HS-5 (cell line): Measurements from ENCODE around the gene EML1.
"Not testable (repeated sequence)": the region's sequence is repeated elsewhere in the genome, so short reads cannot be mapped to it uniquely, and the experiment has no call there.

ENCODE experiments used
- DNase-seq: peaks from one replicate; pipeline ENCODE4 v3.0.0-alpha.2; 2012; ENCODE audit warnings: low read depth

EML1 gene

GRCh38 chr14:99755629-99756603, 37.3 kb upstream of the EML1 start:
- peak; percentile 77 for DNase-seq

GRCh38 chr14:99756796-99757195, 36.4 kb upstream of the EML1 start:
- DNase-seq = no peak

DNA sequence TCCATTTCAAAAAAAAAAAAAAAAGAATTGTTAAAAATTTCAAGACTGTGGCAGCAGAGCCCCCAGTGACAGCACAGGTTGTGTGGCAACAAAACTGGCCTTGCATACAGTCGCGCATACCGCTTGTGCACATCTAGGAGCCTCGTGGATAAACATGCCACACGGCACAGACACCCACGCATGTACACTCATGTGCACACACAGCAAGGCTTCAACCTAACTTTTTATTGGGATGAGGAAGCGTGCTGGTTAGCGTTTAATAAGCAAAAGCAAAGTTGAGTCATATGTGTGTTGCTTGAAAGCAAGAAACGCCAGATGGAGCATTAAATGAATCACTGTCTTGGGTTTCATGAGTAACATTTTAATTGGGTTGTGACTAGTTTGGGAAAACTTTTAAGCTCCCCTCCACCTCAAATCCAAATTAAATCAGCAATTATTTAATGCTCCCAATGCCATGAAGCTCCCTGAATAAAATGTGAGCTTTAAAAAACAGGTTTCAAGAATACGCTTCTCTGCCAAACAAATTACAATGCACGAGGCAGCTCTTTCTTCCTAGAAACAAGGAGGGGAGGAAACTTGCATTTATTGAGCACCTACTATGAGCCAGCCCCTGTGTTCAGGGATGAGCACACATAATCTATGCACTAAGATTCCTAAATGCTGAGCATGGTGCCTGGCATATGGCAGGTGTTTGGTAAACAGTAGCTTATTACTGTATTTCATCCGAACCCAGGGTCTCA, 35.7 kb upstream of the EML1 start:
- peak; percentile 95 for DNase-seq

GRCh38 chr14:99758121-99758821, 34.9 kb upstream of the EML1 start:
- peak; percentile 87 for DNase-seq

DNA sequence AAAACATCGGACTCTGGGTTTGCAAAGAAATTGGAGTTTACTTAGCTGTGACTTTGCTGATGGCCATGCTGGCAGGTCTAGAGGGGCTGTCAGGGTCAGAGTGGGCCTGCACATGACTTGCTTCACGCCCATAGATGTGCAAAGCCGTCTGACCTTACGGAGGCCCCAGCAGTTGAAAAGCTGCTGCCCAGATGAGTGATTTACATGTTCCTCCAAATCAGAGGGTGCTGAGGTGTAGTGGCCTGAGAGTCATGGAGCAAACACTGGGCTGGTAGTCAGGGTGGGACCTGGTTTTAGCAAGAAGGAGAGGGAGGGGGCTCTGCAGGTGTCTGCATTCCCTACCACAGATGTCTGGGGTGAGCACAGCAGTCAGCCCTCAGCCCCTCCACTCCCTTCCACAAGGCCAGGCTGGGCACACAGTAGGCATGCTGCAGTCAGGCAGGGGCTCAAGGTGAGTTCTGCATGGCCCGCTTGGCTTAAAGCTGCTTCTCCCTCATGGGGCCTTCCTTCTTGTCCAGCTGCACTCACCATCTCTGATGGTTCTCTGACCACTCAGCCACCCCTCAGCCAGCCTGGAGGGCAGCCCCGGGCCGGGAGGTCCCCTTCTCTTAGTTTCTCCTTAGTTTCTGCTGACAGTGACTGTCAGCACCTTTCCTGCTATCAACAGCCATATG, 34.2 kb upstream of the EML1 start:
- no peak for DNase-seq

- no peak for DNase-seq
Measured at GRCh38 chr14:99759546-99759925, 33.7 kb upstream of the EML1 start.

DNA sequence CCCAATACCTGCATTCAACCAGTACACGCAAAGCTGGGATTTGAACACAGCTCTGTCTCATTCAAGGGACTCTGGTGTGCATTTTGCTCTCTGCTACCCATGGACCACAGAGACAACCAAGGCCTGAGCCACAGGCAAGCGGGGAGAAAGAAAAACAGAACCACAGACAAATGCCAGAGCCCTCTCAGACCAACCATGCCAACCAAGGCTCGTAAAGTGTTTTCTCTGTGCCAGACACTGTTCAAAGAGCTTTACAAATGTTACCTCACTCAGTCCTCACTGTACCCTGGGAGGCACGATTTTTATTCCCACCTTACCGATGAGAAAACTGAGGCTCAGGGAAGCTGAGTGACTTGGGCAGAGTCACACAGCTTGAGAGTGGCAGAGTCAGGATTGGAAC, 32.4 kb upstream of the EML1 start:
- no peak for DNase-seq

DNA sequence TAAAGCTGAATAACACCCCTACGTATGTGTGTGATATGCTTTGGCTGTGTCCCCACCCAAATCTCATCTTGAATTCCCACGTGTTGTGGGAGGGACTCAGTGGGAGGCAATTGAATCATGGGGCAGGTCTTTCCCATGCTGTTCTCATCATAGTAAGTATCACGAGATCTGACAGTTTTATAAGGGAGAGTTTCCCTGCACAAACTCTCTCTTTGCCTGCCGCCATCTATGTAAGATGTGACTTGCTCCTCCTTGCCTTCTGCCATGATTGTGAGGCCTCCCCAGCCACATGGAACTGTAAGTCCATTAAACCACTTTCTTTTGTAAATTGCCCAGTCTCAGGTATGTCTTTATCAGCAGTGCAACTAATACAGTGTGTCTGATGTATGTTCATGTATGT, 30.3 kb upstream of the EML1 start:
- not testable (repeated sequence) for DNase-seq

- DNase-seq = no peak
Measured at GRCh38 chr14:99763527-99764221, 29.5 kb upstream of the EML1 start.

DNA sequence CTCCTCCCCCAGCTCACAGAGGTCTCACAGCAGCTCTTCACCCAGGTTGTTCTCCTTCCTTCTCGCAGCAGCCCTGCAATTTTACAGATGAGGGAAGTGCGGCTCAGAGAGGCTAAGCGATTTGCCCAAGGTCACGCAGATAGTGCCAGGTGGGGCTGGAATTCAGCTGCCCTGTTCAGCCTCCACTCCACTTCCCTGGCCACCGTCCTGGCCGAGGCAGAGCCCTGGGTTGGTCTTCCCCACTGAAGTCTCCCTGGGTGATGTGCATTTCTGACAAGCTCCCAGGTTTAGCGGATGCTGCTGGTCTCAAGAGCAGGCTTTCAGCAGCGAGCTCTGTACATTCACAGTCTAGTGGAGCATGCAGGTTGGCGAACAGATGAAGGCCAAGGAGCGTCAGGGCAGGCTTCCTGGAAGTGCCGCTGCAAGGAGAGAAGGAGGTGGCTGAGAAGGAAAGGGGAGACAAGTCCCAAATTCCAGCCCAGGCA, 28.9 kb upstream of the EML1 start:
- DNase-seq = no peak

DNA sequence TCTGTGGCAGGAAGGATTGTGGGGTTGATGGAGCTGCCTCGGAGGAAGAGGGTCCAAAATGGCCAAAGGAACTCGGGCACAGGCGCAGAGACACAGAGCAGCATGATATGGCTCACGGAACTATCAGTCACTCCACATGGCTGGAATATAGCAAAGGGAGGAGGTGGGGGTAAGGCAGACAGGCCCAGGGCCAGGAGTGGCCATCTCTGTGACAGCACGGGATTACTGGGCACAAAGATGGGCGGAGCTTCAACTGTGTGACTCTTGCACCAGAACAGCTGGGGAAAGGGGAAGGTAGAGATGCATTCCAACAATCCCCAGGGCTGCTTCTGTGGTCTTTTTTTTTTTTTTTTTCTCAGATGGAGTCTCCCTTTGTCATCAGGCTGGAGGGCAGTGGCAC, 24.8 kb upstream of the EML1 start:
- no peak for DNase-seq

- no peak for DNase-seq
Measured at GRCh38 chr14:99769123-99769522, 24.1 kb upstream of the EML1 start.

DNA sequence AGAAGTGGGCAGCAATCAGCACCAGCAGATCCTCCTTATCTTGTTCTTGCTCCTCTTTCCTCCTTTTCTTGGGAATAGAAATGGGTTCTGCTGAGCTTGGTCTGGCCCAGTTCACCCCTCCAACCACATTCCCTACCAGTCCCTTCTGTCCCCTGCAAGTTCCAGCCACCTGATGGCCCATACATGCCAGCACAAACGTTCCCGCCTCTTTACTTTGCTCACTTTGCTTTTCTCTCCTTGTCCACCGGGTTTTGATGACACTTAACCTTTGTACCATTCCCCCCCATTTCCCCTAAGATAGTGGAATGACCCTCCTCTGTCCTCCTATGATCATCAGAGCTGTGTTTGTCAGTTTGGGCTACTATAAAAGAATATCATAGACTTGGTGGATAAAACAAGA, 23.4 kb upstream of the EML1 start:
- no peak for DNase-seq

DNA sequence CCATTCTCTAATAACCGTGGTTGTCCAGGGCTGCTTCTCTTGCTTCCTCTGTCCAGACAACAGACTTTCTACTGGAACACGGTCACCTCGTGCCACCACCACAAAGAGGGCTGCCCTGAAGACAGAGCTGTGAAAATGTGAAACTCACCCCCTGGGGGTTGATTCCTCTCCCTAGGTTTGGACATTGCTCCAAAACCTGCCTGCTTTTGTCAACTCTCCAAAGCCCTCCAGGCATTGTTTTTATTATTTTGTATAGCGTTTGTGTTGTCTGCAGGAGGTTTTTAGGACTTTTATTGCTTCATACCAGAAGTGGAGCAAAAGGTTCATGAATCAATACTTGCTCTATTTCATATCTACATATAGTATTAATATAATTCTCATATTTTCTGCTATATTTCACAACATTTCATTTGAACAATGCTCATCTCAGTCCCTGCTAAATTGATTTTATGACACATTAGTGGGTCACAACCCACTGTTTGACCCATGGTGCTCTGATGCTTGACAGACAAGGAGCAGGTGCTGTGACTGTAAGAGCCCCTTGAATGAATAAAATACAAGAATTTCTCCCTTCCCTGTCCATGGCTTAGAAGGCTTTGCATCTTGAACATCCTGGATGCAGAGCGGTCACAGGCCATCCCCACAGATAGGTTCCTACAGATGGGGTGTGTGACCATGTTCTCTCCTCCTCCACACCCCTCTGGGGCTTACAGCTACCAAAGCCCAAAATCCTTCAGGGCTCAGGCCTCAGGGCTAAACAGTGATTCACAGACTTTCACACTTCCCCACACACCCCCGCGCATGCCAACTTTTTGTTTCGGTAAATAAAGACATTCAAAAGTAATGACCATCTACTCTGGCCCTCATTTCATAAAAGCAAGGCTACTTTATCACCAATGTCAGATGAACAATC, 20.6 kb upstream of the EML1 start:
- no peak for DNase-seq

DNA sequence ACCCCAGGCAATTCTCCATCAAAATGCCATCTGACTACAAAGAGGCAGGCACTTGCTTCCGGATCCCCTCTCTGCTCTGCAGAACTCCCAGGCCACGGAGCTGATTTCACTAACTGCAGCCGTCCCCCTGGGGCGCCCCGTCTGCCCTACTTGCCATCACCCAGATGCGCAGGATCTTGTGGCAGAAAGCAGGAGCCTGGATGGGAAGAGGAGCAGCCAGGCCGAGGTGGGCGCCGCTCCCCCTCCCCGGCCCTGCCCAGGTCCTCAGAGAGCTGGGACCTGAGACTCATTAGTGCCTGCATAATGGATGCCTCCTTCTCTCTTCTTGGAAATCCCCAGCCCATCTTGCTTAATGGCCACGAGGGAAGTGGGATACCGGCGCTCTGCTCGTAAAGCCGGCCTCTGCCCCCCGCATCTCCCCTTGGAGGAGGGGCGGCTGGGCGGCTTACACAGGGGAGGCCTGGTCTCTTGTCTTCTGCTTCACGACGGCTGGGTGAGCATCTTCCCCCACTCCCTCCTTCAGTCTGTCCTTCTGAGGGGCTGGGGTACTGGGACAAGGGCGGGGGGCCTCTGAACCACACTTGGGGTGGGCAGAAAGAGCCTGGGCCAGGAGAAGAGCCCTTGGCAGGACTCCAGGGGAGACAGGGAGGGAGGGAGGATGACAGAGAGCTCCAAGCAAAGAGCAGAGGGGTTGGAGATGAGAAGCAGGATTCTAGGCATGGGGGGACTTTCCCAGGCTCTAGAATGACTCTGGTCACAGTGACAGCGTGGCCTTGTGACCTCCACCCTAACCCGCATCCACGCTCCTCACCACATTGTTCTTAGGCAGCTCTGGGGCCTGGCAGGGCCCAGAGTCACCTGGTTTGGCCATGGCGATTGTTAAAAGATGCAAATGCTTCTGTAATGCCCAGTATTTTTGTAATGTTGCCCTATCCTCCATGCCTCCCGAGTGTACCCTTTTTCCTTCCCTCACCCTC, 19.4 kb upstream of the EML1 start:
- no peak for DNase-seq

DNA sequence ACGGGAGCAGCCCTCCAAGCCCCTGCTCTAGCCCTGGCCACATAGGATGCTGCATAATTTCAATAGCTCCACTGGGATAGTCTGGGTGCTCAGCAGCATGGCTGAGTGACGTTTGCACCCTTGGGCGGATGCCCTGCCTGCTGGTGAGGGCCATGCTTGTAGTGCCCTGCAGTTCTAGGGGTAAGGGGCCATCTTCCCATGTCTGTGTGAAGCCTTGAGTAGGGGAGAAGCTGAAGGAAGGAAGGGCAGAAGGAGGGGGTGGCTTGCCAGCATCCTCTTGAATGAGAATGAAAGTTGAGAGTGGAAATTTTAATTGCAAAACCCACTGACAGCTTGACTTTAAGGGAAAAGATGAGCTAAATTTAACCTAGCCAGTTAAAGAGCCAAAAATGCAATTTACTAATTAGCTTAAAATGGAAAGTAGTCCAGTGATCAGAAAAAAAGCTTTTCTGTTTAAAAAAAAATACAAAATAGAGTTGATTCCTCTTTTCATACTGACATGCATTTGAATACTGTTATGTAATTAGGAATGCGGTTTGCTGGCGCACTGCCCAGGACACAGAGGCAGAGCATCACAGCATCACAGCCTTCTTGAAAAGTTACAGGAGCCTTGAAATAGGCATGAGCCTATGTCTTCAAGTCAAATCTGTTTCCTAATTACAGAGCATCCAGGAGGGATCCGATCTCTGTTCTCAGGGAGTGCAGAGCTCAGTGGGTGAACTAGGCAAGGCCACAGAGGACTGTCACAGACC, 18.5 kb upstream of the EML1 start:
- no peak for DNase-seq

DNA sequence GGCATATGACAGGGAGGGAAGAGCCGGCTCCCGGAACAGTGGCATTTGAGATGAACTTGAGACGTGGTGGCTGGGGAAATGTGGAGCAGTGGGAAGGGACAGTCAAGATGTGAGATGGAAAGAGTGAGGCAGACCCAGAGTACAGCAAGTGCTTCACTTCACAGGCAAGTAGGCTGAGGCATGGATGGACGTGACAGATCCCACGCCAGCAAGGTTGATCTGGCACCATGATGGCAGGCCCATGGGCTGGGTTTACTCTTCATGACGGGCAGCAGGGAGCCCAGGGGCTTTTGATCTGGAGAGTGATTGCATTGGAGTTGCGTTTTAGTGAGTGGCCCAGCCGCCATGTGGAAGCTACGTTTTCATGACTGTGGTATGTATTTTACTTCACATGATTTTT, 17.9 kb upstream of the EML1 start:
- DNase-seq = no peak

DNA sequence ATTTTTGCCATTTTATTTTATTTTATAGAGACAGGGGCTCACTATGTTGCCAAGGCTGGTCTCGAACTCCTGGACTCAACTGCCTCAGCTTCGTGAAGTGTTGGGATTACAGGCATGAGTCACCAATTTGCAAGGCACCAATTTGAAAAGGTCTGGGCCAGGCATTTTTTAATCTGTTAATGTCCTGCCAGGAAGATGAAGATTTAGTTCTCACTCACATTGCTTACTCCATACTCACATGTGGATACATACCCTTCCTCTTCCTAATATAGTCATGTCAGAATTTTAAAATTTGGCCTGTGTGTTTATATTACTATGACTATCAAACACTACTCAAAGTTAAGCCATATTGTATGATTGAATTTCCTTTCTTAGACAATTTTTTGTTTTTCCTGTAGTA, 15.3 kb upstream of the EML1 start:
- DNase-seq = no peak
